BJ (cell line): ENCODE results near the gene HOXD4. TPM values are rescaled to one million over a fixed set of nuclear protein-coding genes. Genes with fewer than 3 reads are reported as not detected.

Experiments used
- CTCF ChIA-PET: fragments of 350-600 bp; formaldehyde crosslinking; extraction: SDS; loops from one replicate; lab custom pipeline; 2021; ENCODE audit warnings: antibody characterized with exemption, inconsistent platforms; lab: Yijun Ruan, JAX
- POLR2A ChIA-PET: fragments of 300-600 bp; sonication (Branson Sonifier 250); formaldehyde crosslinking; extraction: SDS; loops from one replicate; lab custom pipeline; 2021; ENCODE audit warnings: antibody characterized with exemption; lab: Charles Lee
- DNase-seq: peaks from one replicate; pipeline ENCODE4 v3.0.0-alpha.2; 2011; ENCODE audit warnings: low read depth
- H3K27me3 ChIP-seq: 2 replicates; pipeline ENCODE4 v1.6.0; 2011; ENCODE audit warnings: low read length; ENCODE audit not compliant: control insufficient read depth, insufficient read depth
- H3K36me3 ChIP-seq: 2 replicates; pipeline ENCODE4 v1.5.1; 2011; ENCODE audit warnings: low read length; ENCODE audit not compliant: control insufficient read depth, insufficient read depth
- H3K4me3 ChIP-seq: 2 replicates; pipeline ENCODE4 v1.5.1; 2011; ENCODE audit warnings: low read depth, mild to moderate bottlenecking, control low read depth, low read length
- CTCF ChIP-seq: IDR thresholded peaks from 2 replicates; pipeline ENCODE4 v1.5.1; 2011; ENCODE audit warnings: low read depth, mild to moderate bottlenecking, control low read depth, inconsistent platforms, low read length, moderate library complexity; ENCODE audit not compliant: insufficient read depth
- polyA plus RNA-seq: library from polyadenylated mRNA; depleted of rRNA; stranded (reverse); fragments of >200 nt; gene quantifications from 2 replicates; pipeline ENCODE4 v1.2.3, GENCODE V29; 2011

HOXD4 gene
- polyA plus RNA-seq, 1 experiment = 0.28 TPM

- Histone ChIP-seq H3K4me3 (no peak overlapping the region), H3K36me3 (no peaks in the 10 kb centered on the region), H3K27me3 (peaks cover 54% of the 10 kb centered on the region)
- ChIA-PET POLR2A (no interaction called here), CTCF (interaction anchor here (0.9 kb wide), 1 partner anchor 15 kb away, joined by 5 read pairs; no protein-coding TSS in a partner anchor)
- DNase-seq = no peak
- no peak for TF ChIP-seq CTCF
Measured at GRCh38 chr2:176156301-176156806, 5.0 kb downstream of the HOXD4 start.

- no peak for DNase-seq
- peaks cover 54% of the 10 kb centered on the region for H3K27me3 ChIP-seq
Measured at GRCh38 chr2:176156807-176157498, 5.6 kb downstream of the HOXD4 start, which contains the start of gene HOXD3. Gene HOXD3 (plus strand): TSS chr2:176157307. CDS start chr2:176169115, 11,808 bp downstream.

GRCh38 chr2:176157499-176158185, 6.3 kb downstream of the HOXD4 start:
- H3K4me3 ChIP-seq = no peak overlapping the region
- peaks cover 54% of the 10 kb centered on the region for H3K27me3 ChIP-seq
- no peak for TF ChIP-seq CTCF
- CTCF ChIA-PET = no interaction called here
- POLR2A ChIA-PET = no interaction called here
- DNase-seq = no peak
- H3K36me3 ChIP-seq = no peaks in the 10 kb centered on the region

More at GRCh38 chr2:176156807-176157498, 5.6 kb downstream of the HOXD4 start, which contains the start of gene HOXD3:
- H3K36me3 ChIP-seq = no peaks in the 10 kb centered on the region
- H3K4me3 ChIP-seq = no peak within 1 kb of the TSS
- ChIA-PET POLR2A (no interaction called here), CTCF (no interaction called here)
- no peak for TF ChIP-seq CTCF

GRCh38 chr2:176158186-176158591, 6.8 kb downstream of the HOXD4 start:
- no peak for TF ChIP-seq CTCF
- ChIA-PET CTCF (no interaction called here), POLR2A (no interaction called here)
- no peak overlapping the region for H3K4me3 ChIP-seq
- no peaks in the 10 kb centered on the region for H3K36me3 ChIP-seq
- peaks cover 59% of the 10 kb centered on the region for H3K27me3 ChIP-seq
- no peak for DNase-seq
